AG08395 (cell line): ENCODE data around the gene GAB2.
"Not testable (repeated sequence)": the region's sequence is repeated elsewhere in the genome, so short reads cannot be mapped to it uniquely, and the experiment has no call there.

Experiments
- DNase-seq: peaks from one replicate; pipeline ENCODE4 v3.0.0; 2012; ENCODE audit warnings: mixed read lengths, low spot score

GAB2 gene

GRCh38 chr11:78276311-78276710 is 141.3 kb downstream of the GAB2 start:
- no peak for DNase-seq

GRCh38 chr11:78274739-78275138 is 142.9 kb downstream of the GAB2 start:
- no peak for DNase-seq

GRCh38 chr11:78272625-78273269 is 144.9 kb downstream of the GAB2 start:
- DNase-seq = not testable (repeated sequence)

- DNase-seq = not testable (repeated sequence)
Observed at GRCh38 chr11:78271801-78272200, 145.8 kb downstream of the GAB2 start.

- DNase-seq = no peak
Observed at GRCh38 chr11:78270971-78271370, 146.6 kb downstream of the GAB2 start.

- no peak for DNase-seq
Observed at GRCh38 chr11:78269806-78270205, 147.8 kb downstream of the GAB2 start.

GRCh38 chr11:78268591-78269410 is 148.8 kb downstream of the GAB2 start:
- peak; percentile 54 for DNase-seq

- DNase-seq = no peak
Observed at GRCh38 chr11:78266451-78266850, 151.2 kb downstream of the GAB2 start.

GRCh38 chr11:78265326-78265725 is 152.3 kb downstream of the GAB2 start:
- DNase-seq = no peak

- no peak for DNase-seq
Observed at GRCh38 chr11:78262691-78263090, 154.9 kb downstream of the GAB2 start.

GRCh38 chr11:78262238-78262637 is 155.4 kb downstream of the GAB2 start:
- no peak for DNase-seq

- DNase-seq = no peak
Observed at GRCh38 chr11:78261828-78262227, 155.8 kb downstream of the GAB2 start.

GRCh38 chr11:78261367-78261766 is 156.3 kb downstream of the GAB2 start:
- DNase-seq = no peak

GRCh38 chr11:78259777-78260487 is 157.7 kb downstream of the GAB2 start:
- no peak for DNase-seq

GRCh38 chr11:78257654-78258053 is 160.0 kb downstream of the GAB2 start:
- DNase-seq = no peak

- peak; percentile 78 for DNase-seq
Observed at GRCh38 chr11:78256962-78257361, 160.7 kb downstream of the GAB2 start.

GRCh38 chr11:78255919-78256318 is 161.7 kb downstream of the GAB2 start:
- no peak for DNase-seq

- DNase-seq = no peak
Observed at GRCh38 chr11:78254268-78254667, 163.4 kb downstream of the GAB2 start.

GRCh38 chr11:78253797-78254196 is 163.8 kb downstream of the GAB2 start:
- no peak for DNase-seq

GRCh38 chr11:78251083-78251775 is 166.4 kb downstream of the GAB2 start:
- DNase-seq = peak; percentile 30

GRCh38 chr11:78250099-78250498 is 167.5 kb downstream of the GAB2 start:
- no peak for DNase-seq

- no peak for DNase-seq
Observed at GRCh38 chr11:78248903-78249302, 168.7 kb downstream of the GAB2 start.
